SU-DHL-6 (cell line): ENCODE measurements around the gene GCNT1.
"Not testable (repeated sequence)": the region's sequence is repeated elsewhere in the genome, so short reads cannot be mapped to it uniquely, and the experiment has no call there.

ENCODE experiments used
- H2AFZ ChIP-seq: fragments of 200-600 bp; sonication (generic); 2 replicates; pipeline ENCODE4 v1.6.1; 2014; ENCODE audit warnings: low read depth, mild to moderate bottlenecking, moderate library complexity, mixed read lengths, antibody characterized with exemption, low read length; ENCODE audit not compliant: severe bottlenecking
- H3F3A ChIP-seq: fragments of 200-600 bp; shearing (Covaris generic); 2 replicates; pipeline ENCODE4 v1.6.0; 2016; ENCODE audit warnings: antibody characterized with exemption, mild to moderate bottlenecking; ENCODE audit not compliant: insufficient read depth
- H3K27ac ChIP-seq: fragments of 200-600 bp; sonication (generic); 2 replicates; pipeline ENCODE4 v1.5.1; 2016; ENCODE audit warnings: low read depth, mild to moderate bottlenecking, low read length, moderate library complexity, mixed read lengths
- H3K27me3 ChIP-seq: fragments of 200-600 bp; sonication (generic), shearing (Covaris generic); 2 replicates; pipeline ENCODE4 v1.6.0; 2014; ENCODE audit warnings: mild to moderate bottlenecking, low read length
- H3K36me3 ChIP-seq: fragments of 200-600 bp; sonication (generic); 2 replicates; pipeline ENCODE4 v1.6.1; 2014; ENCODE audit warnings: mild to moderate bottlenecking, low read length, mixed read lengths
- H3K4me2 ChIP-seq: fragments of 300-600, 200-600 bp; shearing (Covaris generic), sonication (generic); 2 replicates; pipeline ENCODE4 v1.6.0; 2014; ENCODE audit warnings: low read length, low read depth, mild to moderate bottlenecking; ENCODE audit not compliant: poor library complexity, severe bottlenecking
- H3K4me3 ChIP-seq: fragments of 200-600 bp; sonication (generic); 2 replicates; pipeline ENCODE4 v1.5.1; 2014; ENCODE audit warnings: antibody characterized with exemption, low read length, mild to moderate bottlenecking, mixed read lengths; ENCODE audit not compliant: insufficient read depth, poor library complexity, severe bottlenecking
- H3K79me2 ChIP-seq: fragments of 200-600 bp; sonication (generic); 2 replicates; pipeline ENCODE4 v1.6.1; 2014; ENCODE audit warnings: mild to moderate bottlenecking, low read length, moderate library complexity; ENCODE audit not compliant: insufficient read depth
- H3K9ac ChIP-seq: fragments of 200-600 bp; sonication (generic); 2 replicates; pipeline ENCODE4 v1.7.0; 2014; ENCODE audit warnings: mild to moderate bottlenecking, low read length
- H3K9me2 ChIP-seq: fragments of 200-600 bp; sonication (generic); replicated peaks from 2 replicates; pipeline ENCODE4 v1.6.1; 2014; ENCODE audit warnings: low read length; ENCODE audit not compliant: insufficient read depth
- H3K9me3 ChIP-seq: fragments of 200-600 bp; sonication (generic); 2 replicates; pipeline ENCODE4 v1.6.1; 2014; ENCODE audit warnings: low read length, mixed read lengths; ENCODE audit not compliant: insufficient read depth
- H4K20me1 ChIP-seq: fragments of 200-600 bp; sonication (generic); 2 replicates; pipeline ENCODE4 v1.6.1; 2014; ENCODE audit warnings: low read depth, mild to moderate bottlenecking, antibody characterized with exemption, low read length, moderate library complexity, mixed read lengths
- CTCF ChIP-seq: fragments of 200-600 bp; sonication (generic); IDR thresholded peaks from one replicate; pipeline ENCODE4 v1.5.1; 2017; ENCODE audit warnings: antibody characterized with exemption, mild to moderate bottlenecking, low read length, moderate library complexity; ENCODE audit not compliant: insufficient read depth, poor library complexity, severe bottlenecking
- EZH2phosphoT487 ChIP-seq: fragments of 200-600 bp; sonication (generic), shearing (Covaris generic); conservative IDR thresholded peaks from 2 replicates; pipeline ENCODE4 v1.6.1; 2018; ENCODE audit warnings: mild to moderate bottlenecking, antibody characterized with exemption, low read length, moderate library complexity, mixed read lengths

Gene GCNT1

GRCh38 chr9:76465442-76466298 is 6.7 kb downstream of the GCNT1 start:
- Histone ChIP-seq H3K9me2 (no peaks in the 10 kb centered on the region), H4K20me1 (no peaks in the 10 kb centered on the region), H3K79me2 (peaks cover 57% of the 10 kb centered on the region), H3K4me2 (peak overlapping the region; percentile 88), H3F3A (peaks cover 54% of the 10 kb centered on the region), H3K9ac (peak overlapping the region; percentile 10), H3K27ac (peak overlapping the region; percentile 95), H3K36me3 (no peaks in the 10 kb centered on the region), H2AFZ (no peak overlapping the region), H3K27me3 (no peaks in the 10 kb centered on the region), H3K9me3 (no peaks in the 10 kb centered on the region), H3K4me3 (no peak overlapping the region)
- TF ChIP-seq EZH2phosphoT487 (no peak), CTCF (no peak)

- H4K20me1 ChIP-seq, result no peaks in the 10 kb centered on the region
- no peaks in the 10 kb centered on the region for H3K9me3 ChIP-seq
- H3K36me3 ChIP-seq, result no peaks in the 10 kb centered on the region
- TF ChIP-seq CTCF (no peak), EZH2phosphoT487 (no peak)
- peak overlapping the region; percentile 95 for H3K27ac ChIP-seq
- H3K4me3 ChIP-seq, result no peak overlapping the region
- peaks cover 53% of the 10 kb centered on the region for H3F3A ChIP-seq
- peak overlapping the region; percentile 10 for H3K9ac ChIP-seq
- no peak overlapping the region for H2AFZ ChIP-seq
- no peaks in the 10 kb centered on the region for H3K27me3 ChIP-seq
- H3K4me2 ChIP-seq, result peak overlapping the region; percentile 88
- H3K79me2 ChIP-seq, result peaks cover 52% of the 10 kb centered on the region
- H3K9me2 ChIP-seq, result no peaks in the 10 kb centered on the region
Measured at GRCh38 chr9:76466299-76466605, 7.3 kb downstream of the GCNT1 start.

- H3F3A ChIP-seq, result peaks cover 45% of the 10 kb centered on the region
- H3K27me3 ChIP-seq, result no peaks in the 10 kb centered on the region
- H3K9ac ChIP-seq, result peak overlapping the region; percentile 49; the same call in 1 of the 2 replicates
- TF ChIP-seq EZH2phosphoT487, result no peak
- peak overlapping the region; percentile 94 for H3K27ac ChIP-seq
- H3K4me2 ChIP-seq, result peak overlapping the region; percentile 99
- H3K9me3 ChIP-seq, result peaks cover 12% of the 10 kb centered on the region; the same call in 1 of the 2 replicates
- H3K36me3 ChIP-seq, result peaks cover 13% of the 10 kb centered on the region
- no peaks in the 10 kb centered on the region for H3K9me2 ChIP-seq
- H2AFZ ChIP-seq, result no peak overlapping the region
- peak overlapping the region; percentile 9 for H3K4me3 ChIP-seq
- H3K79me2 ChIP-seq, result peaks cover 48% of the 10 kb centered on the region
- H4K20me1 ChIP-seq, result no peaks in the 10 kb centered on the region
Measured at GRCh38 chr9:76474419-76474818, 15.4 kb downstream of the GCNT1 start.

- peaks cover 13% of the 10 kb centered on the region for H3K36me3 ChIP-seq
- H3K4me3 ChIP-seq, result peak overlapping the region; percentile 9
- peak overlapping the region; percentile 99 for H3K4me2 ChIP-seq
- H3K27me3 ChIP-seq, result no peaks in the 10 kb centered on the region
- peak overlapping the region; percentile 94 for H3K27ac ChIP-seq
- no peak for TF ChIP-seq EZH2phosphoT487
- no peak for TF ChIP-seq CTCF
- H3K9ac ChIP-seq, result peak overlapping the region; percentile 38
- H3K79me2 ChIP-seq, result peaks cover 53% of the 10 kb centered on the region
- no peak overlapping the region for H2AFZ ChIP-seq
- H3F3A ChIP-seq, result peaks cover 39% of the 10 kb centered on the region
- H4K20me1 ChIP-seq, result no peaks in the 10 kb centered on the region
- H3K9me2 ChIP-seq, result no peaks in the 10 kb centered on the region
- peaks cover 12% of the 10 kb centered on the region; the same call in 1 of the 2 replicates for H3K9me3 ChIP-seq
Measured at GRCh38 chr9:76475686-76476085, 16.7 kb downstream of the GCNT1 start.

GRCh38 chr9:76477818-76478217 is 18.8 kb downstream of the GCNT1 start:
- not testable (repeated sequence) for H2AFZ ChIP-seq, H4K20me1 ChIP-seq, H3K27me3 ChIP-seq, H3K9ac ChIP-seq, H3K4me2 ChIP-seq, H3K9me2 ChIP-seq, H3K4me3 ChIP-seq
- H3K79me2 ChIP-seq, result peaks cover 66% of the 10 kb centered on the region
- H3K27ac ChIP-seq, result peak overlapping the region; percentile 94
- peaks cover 20% of the 10 kb centered on the region for H3F3A ChIP-seq
- H3K36me3 ChIP-seq, result peaks cover 13% of the 10 kb centered on the region
- H3K9me3 ChIP-seq, result peaks cover 12% of the 10 kb centered on the region; the same call in 1 of the 2 replicates
